GM18505 (cell line): ENCODE measurements around the gene LZTR1.
A peak's percentile ranks its signal among the peaks of the same experiment; 100 is the strongest.

Experiments
- ATAC-seq: cut with Tn5 transposase; IDR thresholded peaks from one replicate; pipeline ENCODE4 v1.9.1; 2021; ENCODE audit not compliant: unreplicated experiment
- POLR2A ChIP-seq: IDR thresholded peaks from 4 replicates; pipeline ENCODE4 v1.6.1; 2011; ENCODE audit warnings: borderline replicate concordance; ENCODE audit not compliant: insufficient read depth, insufficient read length; ENCODE audit errors: extremely low read depth

LZTR1 gene

GRCh38 chr22:21013657-21014201, 31.6 kb downstream of the LZTR1 start:
- no peak for ATAC-seq
- no peak for TF ChIP-seq POLR2A

- no peak for TF ChIP-seq POLR2A
- peak; percentile 78 for ATAC-seq
These were observed 32.2 kb downstream of the LZTR1 start for GRCh38 chr22:21014202-21014725.

DNA sequence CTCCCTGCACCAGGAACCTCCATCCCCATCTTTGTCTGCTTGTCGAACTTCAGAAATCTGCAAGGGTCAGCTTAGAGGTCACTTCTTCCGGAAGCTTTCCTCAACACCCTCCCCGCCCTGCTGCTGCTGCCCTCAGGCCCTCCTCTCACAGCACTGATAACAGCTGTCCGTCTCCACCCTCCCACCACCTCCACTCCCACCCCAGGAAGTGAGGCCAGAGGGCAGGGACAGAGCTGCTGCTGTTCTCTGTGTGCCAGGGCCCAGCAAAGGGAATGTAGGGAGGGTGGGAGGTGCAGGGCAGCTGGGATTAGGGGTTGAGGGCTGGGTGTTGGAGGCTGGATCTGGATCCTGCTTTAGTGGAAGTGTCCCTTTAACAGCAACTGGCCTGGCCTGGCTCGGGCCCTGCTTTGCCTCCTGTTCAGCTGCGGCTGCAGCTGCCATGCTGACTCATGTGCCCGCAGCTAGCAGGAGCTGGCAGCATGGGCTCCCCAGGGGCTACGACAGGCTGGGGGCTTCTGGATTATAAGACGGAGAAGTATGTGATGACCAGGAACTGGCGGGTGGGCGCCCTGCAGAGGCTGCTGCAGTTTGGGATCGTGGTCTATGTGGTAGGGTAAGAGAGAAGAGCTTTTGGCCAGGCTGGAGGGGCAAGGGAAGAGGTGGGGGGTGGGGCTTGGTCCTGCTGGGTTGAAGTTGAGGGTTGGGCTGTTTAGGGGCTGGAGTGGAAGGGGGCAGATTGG, 32.8 kb downstream of the LZTR1 start, which contains the start of gene P2RX6:
P2RX6 (plus strand) TSS at position 440 of the 740 bp plus-strand sequence; CDS start at position 450, 10 bp downstream.
- TF ChIP-seq POLR2A: no peak
- ATAC-seq: no peak

GRCh38 chr22:21015466-21016006, 33.4 kb downstream of the LZTR1 start:
- no peak for ATAC-seq
- no peak for TF ChIP-seq POLR2A

DNA sequence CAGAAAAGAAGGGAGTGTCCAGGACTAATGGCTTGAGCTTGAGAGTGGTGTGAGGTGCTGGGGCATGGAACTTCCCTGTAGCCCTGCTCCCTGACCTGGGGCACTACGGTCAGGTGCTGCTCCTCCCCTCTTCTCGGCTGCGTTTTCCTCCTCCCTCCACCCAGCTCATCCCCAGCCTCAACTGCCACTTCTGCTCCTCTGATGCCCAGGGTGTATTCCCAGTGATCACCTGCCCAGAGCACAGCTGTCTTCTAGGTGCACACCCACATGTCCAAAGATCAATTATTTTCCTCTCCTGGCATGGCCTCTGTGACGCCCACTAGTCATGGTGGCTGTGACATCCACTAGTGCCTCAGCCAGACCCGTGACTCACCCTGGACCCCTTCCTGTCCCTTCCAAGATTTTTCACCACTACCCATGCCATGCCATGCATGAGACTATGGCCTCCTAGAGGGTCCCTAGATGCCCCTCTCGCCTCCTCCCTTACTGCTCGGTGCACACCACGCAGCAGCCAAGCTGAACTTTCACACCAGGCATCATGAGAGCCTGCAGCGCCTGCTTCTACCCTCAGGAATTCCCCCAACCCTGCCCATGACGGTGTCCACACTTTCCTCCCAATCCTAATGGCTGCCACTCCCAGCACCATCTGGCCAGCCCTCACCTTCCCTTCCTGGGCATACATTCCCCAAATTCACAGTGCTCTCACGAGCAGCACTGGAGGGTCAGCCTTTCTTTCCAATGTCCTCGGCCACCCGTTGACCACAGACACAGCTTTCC, 34.7 kb downstream of the LZTR1 start:
- ATAC-seq: no peak
- no peak for TF ChIP-seq POLR2A

DNA sequence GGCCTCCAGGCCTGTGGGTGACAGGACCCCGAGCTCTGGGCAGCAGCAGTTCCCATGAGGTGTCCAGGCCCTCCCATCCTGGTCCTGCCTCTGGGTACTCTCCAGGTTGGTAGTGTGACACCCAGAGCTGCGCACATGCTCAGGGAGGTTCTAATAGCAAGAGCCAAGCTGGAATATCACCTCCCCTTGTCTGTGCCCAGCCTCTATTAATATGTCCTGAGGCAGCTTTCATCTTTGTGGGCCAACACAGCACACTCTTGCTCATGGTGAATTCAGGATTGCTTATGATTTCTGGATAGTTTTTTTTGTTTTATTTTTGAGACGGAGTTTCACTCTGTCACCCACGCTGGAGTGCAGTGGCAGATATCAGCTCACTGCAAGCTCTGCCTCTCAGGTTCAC, 36.2 kb downstream of the LZTR1 start:
- no peak for ATAC-seq

GRCh38 chr22:21020802-21021429, 38.8 kb downstream of the LZTR1 start:
- TF ChIP-seq POLR2A: no peak
- no peak for ATAC-seq

More for the DNA sequence above, 36.2 kb downstream of the LZTR1 start:
- TF ChIP-seq POLR2A: no peak

DNA sequence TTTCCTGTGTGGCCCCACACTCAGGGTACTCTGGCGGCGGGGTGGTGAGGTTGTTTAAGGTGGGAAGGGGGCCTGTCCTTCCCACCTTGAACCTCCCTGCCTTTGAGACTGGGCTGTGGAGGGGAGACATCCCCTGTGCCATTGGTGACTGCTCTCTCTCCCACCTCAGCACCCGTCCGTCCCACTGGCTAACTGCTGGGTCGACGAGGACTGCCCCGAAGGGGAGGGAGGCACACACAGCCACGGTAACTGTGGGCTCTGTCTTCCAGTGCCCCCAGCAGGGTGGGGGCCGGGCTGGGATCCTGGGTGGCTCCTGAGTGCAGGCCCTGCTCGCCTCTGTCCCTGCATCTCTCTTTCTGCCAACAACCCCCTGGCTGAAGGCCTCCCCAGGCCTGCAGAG, 40.4 kb downstream of the LZTR1 start:
- no peak for ATAC-seq
- no peak for TF ChIP-seq POLR2A

DNA sequence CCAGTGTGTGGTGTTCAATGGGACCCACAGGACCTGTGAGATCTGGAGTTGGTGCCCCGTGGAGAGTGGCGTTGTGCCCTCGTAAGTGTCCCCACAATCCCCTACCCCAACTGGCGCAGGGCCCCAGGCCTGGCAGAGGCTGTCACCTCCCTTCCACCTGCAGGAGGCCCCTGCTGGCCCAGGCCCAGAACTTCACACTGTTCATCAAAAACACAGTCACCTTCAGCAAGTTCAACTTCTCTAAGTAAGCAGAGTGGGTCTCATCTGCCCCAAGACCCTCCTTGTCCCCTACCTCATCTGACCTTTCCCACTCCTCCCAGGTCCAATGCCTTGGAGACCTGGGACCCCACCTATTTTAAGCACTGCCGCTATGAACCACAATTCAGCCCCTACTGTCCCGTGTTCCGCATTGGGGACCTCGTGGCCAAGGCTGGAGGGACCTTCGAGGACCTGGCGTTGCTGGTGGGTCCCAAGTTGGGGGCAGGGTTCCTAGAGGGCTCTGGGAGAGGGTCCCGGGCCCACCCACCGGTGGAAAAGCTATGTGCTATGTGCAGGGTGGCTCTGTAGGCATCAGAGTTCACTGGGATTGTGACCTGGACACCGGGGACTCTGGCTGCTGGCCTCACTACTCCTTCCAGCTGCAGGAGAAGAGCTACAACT, 41.0 kb downstream of the LZTR1 start:
- no peak for TF ChIP-seq POLR2A
- ATAC-seq: no peak

DNA sequence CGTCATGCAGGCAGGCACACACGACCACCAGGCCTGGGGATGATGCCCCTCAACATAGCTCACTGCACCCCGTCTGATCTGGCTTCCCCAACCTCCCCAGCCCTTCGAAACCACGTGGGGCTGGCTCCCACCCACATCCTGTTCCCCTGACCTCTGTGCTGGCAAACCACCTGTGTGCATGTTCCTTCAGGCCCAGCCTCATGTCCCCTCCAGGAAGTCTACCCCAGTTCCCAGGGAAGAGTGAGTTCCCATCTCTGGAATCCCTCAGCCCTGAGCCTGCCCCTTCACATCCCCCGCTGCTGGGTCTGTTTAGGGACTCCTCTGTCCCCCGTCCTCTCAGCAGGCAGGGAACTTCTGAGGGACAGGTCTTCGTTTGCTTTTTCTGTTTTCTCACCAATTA, 43.2 kb downstream of the LZTR1 start:
- ATAC-seq: no peak
- no peak for TF ChIP-seq POLR2A

DNA sequence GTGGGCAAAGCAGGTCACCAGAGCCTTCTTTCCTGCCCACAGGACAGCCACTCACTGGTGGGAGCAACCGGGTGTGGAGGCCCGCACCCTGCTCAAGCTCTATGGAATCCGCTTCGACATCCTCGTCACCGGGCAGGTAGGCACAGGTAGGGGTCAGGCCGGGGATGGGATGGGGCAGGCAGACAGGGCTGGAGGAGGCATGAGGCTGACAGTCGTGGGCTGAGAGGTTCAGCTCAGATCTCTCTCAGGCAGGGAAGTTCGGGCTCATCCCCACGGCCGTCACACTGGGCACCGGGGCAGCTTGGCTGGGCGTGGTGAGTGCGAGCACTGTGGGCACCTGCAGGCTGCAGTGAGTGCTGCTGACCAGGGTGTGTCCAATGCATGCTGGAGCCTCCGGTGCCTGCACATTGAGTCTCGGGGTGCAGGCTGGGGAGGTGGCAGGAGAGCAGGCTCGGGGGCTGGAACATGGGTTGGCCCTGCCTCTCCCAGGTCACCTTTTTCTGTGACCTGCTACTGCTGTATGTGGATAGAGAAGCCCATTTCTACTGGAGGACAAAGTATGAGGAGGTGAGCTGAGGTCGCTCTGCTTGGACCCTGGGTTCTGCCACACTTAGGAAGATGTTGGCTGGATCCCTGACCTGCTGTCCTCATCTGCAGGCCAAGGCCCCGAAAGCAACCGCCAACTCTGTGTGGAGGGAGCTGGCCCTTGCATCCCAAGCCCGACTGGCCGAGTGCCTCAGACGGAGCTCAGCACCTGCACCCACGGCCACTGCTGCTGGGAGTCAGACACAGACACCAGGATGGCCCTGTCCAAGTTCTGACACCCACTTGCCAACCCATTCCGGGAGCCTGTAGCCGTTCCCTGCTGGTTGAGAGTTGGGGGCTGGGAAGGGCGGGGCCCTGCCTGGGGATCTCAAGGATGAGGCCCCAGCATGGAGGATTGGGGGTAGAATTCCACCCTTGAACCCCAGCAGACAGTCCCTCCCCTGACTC, 44.0 kb downstream of the LZTR1 start:
- ATAC-seq: no peak
- TF ChIP-seq POLR2A: no peak
